ENCODE results near the gene PNKP.

PNKP gene

DNA sequence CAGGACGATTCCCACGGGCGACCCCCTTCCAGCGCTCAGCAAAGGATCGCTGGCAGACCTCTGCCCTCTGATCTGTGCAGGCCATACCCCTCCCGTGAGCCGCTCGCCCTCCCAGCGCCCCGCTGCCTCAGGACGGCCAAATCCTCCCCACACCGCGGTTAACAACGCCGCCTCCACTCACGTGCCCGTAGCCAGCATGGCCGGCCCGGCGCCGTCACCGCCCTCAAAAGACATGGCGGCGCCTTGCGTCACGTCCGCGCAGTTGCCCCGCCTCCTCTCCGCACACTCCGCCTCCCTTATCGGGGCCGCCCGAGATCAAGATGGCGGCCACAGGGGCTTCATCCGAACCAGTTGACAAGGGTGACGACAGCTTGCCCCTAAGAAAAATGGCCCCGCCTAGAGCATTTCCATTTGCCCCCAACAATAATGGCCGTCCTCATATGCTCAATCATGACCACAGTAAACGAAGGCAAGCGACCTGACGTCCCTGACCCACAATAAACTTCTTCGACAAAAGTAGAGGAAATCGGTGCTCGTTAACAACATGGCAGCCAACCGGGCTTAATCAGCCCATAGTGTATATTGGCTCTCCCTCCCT is 9.1 kb upstream of the PNKP start:
- DNase-seq (ENCODE audit: low read depth, low spot score): no peak

GRCh38 chr19:49875857-49876421 is 8.6 kb upstream of the PNKP start:
- DNase-seq (ENCODE audit: low read depth, low spot score): no peak

DNA sequence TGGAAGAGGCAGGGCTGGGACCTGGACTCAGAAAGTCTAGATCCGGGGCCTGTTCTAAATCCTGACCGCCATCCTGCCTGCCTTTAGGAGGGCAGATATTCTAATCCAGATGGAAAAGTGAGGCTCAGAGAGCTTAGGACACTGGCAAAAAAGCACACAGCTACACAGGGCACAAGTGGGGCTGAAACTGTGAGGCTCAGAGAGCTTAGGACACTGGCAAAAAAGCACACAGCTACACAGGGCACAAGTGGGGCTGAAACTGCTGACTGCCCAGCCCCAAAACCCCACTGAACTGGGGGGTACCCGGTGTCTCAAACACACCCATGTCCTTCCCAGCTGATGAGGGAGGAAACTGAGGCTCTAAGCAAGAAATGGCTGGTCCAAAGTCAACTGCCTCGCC is 7.8 kb upstream of the PNKP start:
- DNase-seq (ENCODE audit: low read depth, low spot score): no peak

- no peak for DNase-seq (ENCODE audit: low read depth, low spot score)
Measured at GRCh38 chr19:49874503-49875157, 7.3 kb upstream of the PNKP start.

DNA sequence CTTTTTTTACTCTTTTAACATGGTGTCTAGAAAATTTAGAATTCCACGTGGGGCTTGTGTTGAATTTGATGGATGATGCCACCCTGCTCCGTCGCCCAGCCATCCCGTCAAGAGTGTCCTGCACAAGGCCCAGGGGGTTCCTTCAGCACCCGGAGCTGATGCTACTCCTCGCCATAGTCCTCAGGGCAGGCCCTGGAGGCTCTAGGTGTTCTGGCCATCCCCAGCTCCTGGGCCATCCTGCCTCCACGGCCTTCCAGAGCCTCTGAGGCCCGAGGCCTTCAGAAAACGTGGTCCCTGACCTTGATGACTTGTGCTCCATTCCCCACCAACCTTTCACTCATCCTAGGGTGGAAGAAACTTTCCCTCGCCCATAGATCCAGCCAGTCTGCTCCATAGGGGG is 6.5 kb upstream of the PNKP start:
- no peak for DNase-seq (ENCODE audit: low read depth, low spot score)

GRCh38 chr19:49873129-49873521 is 5.7 kb upstream of the PNKP start:
- DNase-seq (ENCODE audit: low read depth, low spot score): no peak

- DNase-seq (ENCODE audit: low read depth, low spot score): no peak
Measured at GRCh38 chr19:49872245-49873128, 5.1 kb upstream of the PNKP start.

DNA sequence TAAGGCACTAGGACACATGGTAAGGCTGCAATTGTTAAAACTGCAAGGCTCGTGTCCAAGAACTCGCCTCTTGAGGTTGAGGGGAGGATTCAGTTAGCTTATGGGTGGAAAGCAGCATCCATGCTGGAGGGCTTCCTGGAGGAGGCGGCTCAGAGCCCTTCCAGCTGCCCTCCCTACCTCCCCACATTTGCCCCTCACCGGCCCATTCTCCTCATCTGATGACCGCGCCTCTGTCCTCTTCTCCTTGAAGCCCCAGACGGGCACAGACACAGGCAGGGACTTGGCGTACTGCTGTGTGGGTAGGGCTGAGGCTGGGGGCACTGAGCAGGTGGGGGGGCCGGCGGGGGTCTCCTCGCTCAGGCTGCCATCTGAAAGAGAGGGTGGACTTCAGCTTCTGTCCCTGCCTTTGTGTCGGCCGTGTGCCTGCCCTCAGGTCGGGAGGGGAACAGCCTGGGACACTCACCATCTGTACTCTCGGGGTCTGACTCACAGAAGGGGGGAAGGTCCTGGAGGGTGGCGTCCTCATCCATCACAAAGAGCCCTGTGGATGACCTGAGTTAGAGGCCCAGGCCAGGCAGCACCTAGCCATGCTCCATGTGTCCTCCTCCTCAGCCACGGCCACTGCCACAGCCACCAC is 4.1 kb upstream of the PNKP start:
- DNase-seq (ENCODE audit: low read depth, low spot score): no peak

GRCh38 chr19:49870309-49870901 is 3.0 kb upstream of the PNKP start:
- no peak for DNase-seq (ENCODE audit: low read depth, low spot score)

GRCh38 chr19:49869484-49870308 is 2.3 kb upstream of the PNKP start:
- peak; percentile 100 for DNase-seq (ENCODE audit: low read depth, low spot score)

GRCh38 chr19:49869009-49869483 is 1.7 kb upstream of the PNKP start:
- DNase-seq (ENCODE audit: low read depth, low spot score): no peak

DNA sequence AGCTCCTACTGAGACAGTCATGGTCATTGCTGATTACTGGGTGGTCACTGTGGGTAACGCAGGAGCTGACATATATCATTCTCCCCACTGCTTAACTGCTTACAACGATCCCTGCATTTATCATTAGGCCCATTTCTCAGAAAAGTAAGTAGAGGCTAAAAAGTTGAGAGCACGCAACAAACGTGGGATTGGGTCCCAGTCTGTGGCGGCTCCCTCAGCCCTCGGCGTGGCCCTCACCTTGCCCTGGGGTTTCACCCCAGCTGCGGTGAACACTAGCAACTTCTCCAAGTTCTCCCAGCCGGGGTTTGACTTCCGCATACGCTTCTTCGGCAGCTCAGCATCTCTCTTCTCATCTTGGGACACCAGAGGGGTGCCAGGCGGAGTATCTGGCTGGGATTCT is 2.5 kb downstream of the PNKP start:
- no peak for DNase-seq (ENCODE audit: low read depth, low spot score)

GRCh38 chr19:49863935-49864320 is 3.4 kb downstream of the PNKP start:
- no peak for DNase-seq (ENCODE audit: low read depth, low spot score)

DNA sequence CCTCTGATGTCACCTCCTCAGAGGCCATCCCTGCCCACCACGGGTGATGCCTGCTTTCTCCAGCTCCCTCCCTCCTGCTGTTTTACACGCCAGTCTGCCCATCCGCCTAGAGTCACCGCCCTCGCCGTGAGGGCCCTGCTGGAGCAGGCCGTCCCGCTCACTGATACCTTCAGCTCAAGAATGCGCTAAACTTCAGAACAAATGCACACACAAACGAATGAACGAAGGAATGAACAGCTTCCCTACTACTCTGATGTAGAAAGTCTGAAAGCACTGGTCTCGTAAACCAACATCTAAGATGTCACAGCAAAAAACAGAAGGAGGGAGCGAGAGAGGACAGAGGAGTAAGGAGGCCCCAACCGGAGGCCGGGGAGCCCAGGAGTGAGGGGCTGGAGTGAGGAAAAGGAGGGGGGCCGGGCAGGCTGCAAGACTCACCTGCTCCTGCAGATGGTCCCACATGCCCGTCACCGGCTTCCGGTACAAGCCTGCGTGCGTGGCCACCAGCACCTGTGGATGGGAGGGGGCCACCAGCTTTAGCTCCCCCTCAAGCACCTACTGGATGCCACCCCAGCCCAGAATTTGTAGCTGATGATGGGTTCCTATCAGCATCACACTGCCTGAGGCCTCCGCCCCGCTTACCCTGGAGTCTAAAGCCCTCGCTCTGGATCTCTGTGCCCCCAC is 4.0 kb downstream of the PNKP start:
- DNase-seq (ENCODE audit: low read depth, low spot score): no peak

DNA sequence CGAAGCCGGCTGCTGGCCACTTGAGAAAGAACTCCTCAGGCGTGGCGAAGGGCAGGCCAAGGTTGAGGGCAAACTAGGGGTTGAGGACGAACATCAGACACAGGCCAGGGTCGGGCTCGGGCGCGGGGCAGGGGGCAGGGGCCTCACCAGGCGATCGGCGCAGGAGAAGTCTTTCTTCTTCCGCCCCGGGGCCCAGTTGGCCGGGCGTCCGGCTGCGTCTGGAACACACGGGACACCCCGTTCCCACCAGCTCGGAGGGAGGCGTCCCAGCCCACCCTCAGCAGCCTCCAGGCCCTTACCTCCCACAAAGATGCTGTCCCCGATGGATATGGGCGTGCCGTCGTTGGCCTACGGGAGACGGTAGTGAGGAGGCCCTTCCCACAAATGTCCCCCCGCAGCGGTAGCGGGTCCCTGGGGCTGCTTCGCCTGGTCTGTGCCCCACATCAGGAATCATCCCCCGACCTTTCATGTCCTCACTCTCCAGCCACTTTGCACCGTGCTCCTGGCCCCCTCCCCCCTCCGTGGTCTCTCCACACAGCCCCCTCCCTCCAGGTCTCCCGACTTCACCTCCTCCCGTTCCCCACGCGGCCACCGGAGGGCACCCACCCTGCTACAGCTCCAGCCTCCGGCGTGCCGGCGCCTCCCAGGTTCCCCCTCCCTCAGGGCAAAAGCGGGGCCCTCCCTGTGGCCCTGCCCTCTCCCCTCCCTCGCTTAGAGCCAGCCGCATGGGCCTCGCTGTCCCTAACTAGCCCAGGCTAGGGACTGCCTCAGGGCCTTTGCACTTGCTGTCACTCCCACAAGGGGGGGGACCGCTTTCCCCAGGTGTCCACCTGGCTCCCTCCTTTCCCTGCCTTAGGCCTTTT is 4.8 kb downstream of the PNKP start:
- no peak for DNase-seq (ENCODE audit: low read depth, low spot score)

DNA sequence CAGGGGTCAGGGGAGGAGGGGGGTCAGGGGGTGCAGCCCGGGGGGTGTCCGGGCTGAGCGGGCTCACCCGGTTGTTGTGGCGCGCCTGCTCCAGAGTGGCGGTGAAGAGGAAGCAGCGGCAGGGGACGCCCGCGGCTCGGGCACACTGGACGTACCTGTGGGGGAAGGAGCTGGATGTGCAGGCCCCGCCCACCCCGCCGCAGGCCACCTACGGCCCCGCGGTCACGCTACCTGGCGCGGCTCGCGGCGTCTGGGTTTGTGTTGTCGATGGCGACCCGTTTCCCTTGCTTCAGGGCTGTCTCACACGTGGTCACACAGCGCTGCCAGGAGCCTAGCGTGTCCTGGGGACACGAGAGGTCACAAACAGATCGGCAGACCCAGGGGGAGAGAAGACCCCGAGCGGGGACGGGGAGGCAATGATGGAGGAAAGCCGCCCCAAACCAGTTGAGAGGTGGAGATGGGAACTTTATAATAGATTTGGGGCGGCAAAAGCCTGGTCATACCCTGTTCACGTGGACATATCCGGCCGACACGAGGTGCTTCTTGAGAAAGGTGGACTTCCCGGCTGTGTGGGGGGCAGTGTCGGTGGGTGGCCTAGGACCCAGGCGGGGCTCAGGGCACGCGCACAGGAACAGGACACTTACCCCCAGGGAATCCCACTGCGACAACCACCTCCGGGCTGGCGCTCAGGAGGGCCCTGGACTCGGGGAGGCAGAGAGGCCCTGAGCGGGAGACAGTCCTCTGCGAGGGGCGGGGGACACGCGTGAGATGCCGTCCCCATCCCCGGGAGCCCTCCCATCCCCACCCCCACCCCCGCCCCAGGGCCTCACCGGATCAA is 5.6 kb downstream of the PNKP start:
- no peak for DNase-seq (ENCODE audit: low read depth, low spot score)

GRCh38 chr19:49861107-49861506 is 6.3 kb downstream of the PNKP start:
- DNase-seq (ENCODE audit: low read depth, low spot score): no peak
